Gastrocnemius medialis (tissue), 4 donors: ENCODE measurements around the gene SLC7A14. TPM values are rescaled to one million over a fixed set of nuclear protein-coding genes. Genes with fewer than 3 reads are reported as not detected.

ENCODE experiments used
- ATAC-seq, 2 donors: fragments of 150-250 bp; one replicate each; pipeline ENCODE4 v1.9.1; 2016
- DNase-seq, 2 donors: peaks; one replicate each; pipeline ENCODE4 v3.0.0-alpha.2; 2019
- H3K27ac ChIP-seq, 4 donors: fragments of 200-600 bp; sonication (generic); 1 replicate in 1 of 4; 2 replicates in 3 of 4; pipeline ENCODE4 v1.5.1; 2016 to 2018; ENCODE audit warnings: mild to moderate bottlenecking in 2 of 4, moderate library complexity in 1 of 4
- H3K27me3 ChIP-seq, 3 donors: fragments of 200-600 bp; sonication (generic) in 2 of 3; 1 replicate in 1 of 3; 2 replicates in 2 of 3; pipeline versions ENCODE4 v1.5.1 to v1.6.0; 2016 to 2019; ENCODE audit warnings: mild to moderate bottlenecking in 1 of 3, moderate library complexity in 1 of 3
- H3K36me3 ChIP-seq, 2 donors: fragments of 200-600 bp; sonication (generic) in 1 of 2; one replicate each; pipeline ENCODE4 v1.5.1; 2017 to 2018
- H3K4me1 ChIP-seq, 2 donors: fragments of 200-600 bp; sonication (generic) in 1 of 2; one replicate each; pipeline ENCODE4 v1.5.1; 2016 to 2017; ENCODE audit warnings: mild to moderate bottlenecking in 2 of 2
- H3K4me3 ChIP-seq, 4 donors: fragments of 200-600 bp; sonication (generic) in 3 of 4; 1 replicate in 1 of 4; 2 replicates in 3 of 4; pipeline ENCODE4 v1.5.1; 2016 to 2019; ENCODE audit warnings: mild to moderate bottlenecking in 2 of 4
- H3K9me3 ChIP-seq, 3 donors: fragments of 200-600 bp; sonication (generic) in 2 of 3; 1 replicate in 1 of 3; 2 replicates in 2 of 3; pipeline ENCODE4 v1.5.1; 2016 to 2019
- POLR2A ChIP-seq, 2 donors: fragments of 450-650 bp; IDR thresholded peaks; one replicate each; pipeline ENCODE4 v1.6.1; 2017; ENCODE audit warnings: antibody characterized with exemption in 2 of 2, mild to moderate bottlenecking in 2 of 2, moderate library complexity in 2 of 2
- in situ Hi-C, 4 donors: fragments of 200-750 bp; cut with MboI; loops; one replicate each; pipeline versions ENCODE4 v1.15.0 to v1.8.0; 2017; ENCODE audit warnings: low sequenced_read_pairs in 4 of 4
- intact Hi-C: fragments of 100-400 bp; cut with DNase I; formaldehyde crosslinking; loops from one replicate; pipeline ENCODE4 v1.15.1; 2023; ENCODE audit warnings: low total_unique reads
- total RNA-seq, 4 donors: library from RNA; depleted of rRNA; stranded (reverse); fragments of >200 nt; gene quantifications; one replicate each; pipeline versions ENCODE4 v1.1.0 to v1.2.3, GENCODE V29; 2016
- TF ChIP-seq, protein P1 (sequence below), 5 experiments: fragments of 450-650 bp in 3 of 5; fragments of 200-600 bp in 2 of 5; sonication (generic) in 2 of 5; IDR thresholded peaks in 4 of 5; conservative IDR thresholded peaks in 1 of 5; 1 replicate in 4 of 5; 2 replicates in 1 of 5; pipeline ENCODE4 v1.5.1; 2016 to 2019; ENCODE audit warnings: antibody characterized with exemption in 5 of 5, mild to moderate bottlenecking in 3 of 5, moderate library complexity in 3 of 5

Gene SLC7A14
- total RNA-seq, 4 donors from 2014 or later = 0.02 TPM; not detected in 3

DNA sequence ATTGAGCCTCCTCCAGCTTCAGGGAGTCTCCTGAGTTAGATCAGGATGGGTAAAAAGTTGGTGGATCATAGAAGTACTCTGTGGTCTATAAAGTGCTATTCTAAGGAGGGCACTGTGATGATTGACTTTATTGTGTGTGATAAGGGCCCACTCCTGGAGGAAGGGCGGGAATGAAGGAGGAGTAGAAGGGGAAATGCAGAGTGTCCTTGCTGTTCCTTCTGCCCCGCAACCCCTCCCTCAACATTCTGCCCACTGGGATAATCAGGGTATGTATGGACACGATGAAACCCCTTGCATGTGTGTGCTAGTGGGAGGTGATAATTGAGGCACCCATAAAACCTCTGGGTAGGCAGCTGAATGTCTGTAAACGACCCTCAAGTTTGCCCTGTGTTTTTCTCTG, 101.0 kb downstream of the SLC7A14 start:
- H3K27me3 ChIP-seq = no peaks in the 10 kb centered on the region
- H3K4me3 ChIP-seq = no peak overlapping the region
- intact Hi-C loops (loop anchor here (5.0 kb wide), 1 partner anchor 47 kb away; no protein-coding TSS in a partner anchor), in situ Hi-C loops (no loop called here)
- H3K4me1 ChIP-seq = no peaks in the 10 kb centered on the region
- no peaks in the 10 kb centered on the region for H3K9me3 ChIP-seq
- no peaks in the 10 kb centered on the region for H3K36me3 ChIP-seq
- no peak overlapping the region for H3K27ac ChIP-seq
- ATAC-seq (no peak), DNase-seq (no peak)
- TF ChIP-seq, protein P1, sequence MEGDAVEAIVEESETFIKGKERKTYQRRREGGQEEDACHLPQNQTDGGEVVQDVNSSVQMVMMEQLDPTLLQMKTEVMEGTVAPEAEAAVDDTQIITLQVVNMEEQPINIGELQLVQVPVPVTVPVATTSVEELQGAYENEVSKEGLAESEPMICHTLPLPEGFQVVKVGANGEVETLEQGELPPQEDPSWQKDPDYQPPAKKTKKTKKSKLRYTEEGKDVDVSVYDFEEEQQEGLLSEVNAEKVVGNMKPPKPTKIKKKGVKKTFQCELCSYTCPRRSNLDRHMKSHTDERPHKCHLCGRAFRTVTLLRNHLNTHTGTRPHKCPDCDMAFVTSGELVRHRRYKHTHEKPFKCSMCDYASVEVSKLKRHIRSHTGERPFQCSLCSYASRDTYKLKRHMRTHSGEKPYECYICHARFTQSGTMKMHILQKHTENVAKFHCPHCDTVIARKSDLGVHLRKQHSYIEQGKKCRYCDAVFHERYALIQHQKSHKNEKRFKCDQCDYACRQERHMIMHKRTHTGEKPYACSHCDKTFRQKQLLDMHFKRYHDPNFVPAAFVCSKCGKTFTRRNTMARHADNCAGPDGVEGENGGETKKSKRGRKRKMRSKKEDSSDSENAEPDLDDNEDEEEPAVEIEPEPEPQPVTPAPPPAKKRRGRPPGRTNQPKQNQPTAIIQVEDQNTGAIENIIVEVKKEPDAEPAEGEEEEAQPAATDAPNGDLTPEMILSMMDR (IDR thresholded peaks at IDR 0.05 in 4 of 5, conservative IDR thresholded peaks at IDR 0.05 in 1 of 5) = no peak
- no peak for TF ChIP-seq POLR2A (IDR thresholded peaks at IDR 0.05)

DNA sequence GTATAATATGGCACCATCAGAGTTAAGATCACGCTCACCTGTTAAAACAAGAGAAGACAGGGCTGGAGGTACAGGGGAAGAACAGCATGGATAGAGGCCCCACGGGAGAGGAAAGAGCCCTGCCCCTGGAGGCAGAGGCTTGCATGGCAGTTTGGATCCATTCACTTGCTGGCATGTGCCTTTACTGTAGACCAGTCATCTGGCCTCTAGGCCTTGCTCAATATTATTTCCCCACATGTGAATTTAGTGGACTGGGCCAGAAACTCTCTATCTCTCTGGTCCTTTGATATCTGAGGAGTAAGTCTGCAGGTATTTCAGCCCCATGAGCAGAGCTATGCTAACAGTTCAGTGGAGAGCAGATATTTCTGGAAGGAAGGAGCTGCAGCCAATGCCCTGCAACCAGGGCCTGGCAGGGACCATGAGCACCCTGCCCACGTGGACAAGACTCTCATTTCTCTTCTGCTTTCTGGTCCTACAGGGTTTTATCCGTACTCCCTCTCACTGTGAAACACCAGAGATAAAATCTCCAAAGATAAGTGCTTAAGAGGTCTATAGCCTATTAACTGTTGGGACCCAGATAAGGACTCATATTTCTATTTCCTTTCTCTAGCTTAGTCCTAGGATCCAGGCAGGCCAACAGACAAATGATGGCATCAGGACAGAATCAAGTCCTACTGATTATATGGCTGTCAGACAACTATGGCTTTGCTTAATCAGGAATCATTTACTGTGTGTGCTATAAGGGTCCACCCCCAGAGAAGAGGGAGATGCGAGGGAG, 102.2 kb downstream of the SLC7A14 start:
- Histone ChIP-seq H3K4me3 (no peak overlapping the region), H3K27me3 (no peaks in the 10 kb centered on the region), H3K27ac (no peak overlapping the region), H3K36me3 (no peaks in the 10 kb centered on the region), H3K9me3 (no peaks in the 10 kb centered on the region), H3K4me1 (no peaks in the 10 kb centered on the region)
- no peak for TF ChIP-seq POLR2A (IDR thresholded peaks at IDR 0.05)
- TF ChIP-seq, protein P1 (IDR thresholded peaks at IDR 0.05 in 4 of 5, conservative IDR thresholded peaks at IDR 0.05 in 1 of 5) = no peak
- intact Hi-C loops (no loop called here), in situ Hi-C loops (no loop called here)
- ATAC-seq (no peak), DNase-seq (no peak)

DNA sequence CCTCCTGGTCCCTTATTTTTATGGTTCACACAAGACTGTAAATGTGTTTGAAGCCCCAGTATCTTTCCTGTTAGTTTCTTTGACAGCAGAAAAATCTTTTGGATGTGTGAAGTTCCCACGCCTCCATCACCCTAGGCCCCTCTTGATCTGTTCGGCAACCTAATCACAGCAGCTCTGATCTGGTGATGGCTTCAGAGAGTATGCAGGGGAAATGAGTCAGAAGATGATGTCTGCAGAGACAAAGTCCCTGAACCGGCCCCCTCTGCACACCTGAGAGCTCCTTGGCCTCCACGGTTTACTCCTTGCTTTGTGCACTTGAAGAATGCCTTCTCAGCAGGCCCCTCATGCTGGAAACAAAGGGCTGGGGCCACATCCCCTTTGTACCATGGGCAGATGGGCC, 103.7 kb downstream of the SLC7A14 start:
- no peak for ATAC-seq
- in situ Hi-C loops (no loop called here), intact Hi-C loops (no loop called here)
- Histone ChIP-seq H3K4me1 (no peaks in the 10 kb centered on the region), H3K27me3 (no peaks in the 10 kb centered on the region), H3K36me3 (no peaks in the 10 kb centered on the region), H3K4me3 (no peak overlapping the region), H3K9me3 (no peaks in the 10 kb centered on the region), H3K27ac (no peak overlapping the region)
- no peak for DNase-seq
- TF ChIP-seq, protein P1 (IDR thresholded peaks at IDR 0.05 in 4 of 5, conservative IDR thresholded peaks at IDR 0.05 in 1 of 5) = no peak
- TF ChIP-seq POLR2A (IDR thresholded peaks at IDR 0.05) = no peak

DNA sequence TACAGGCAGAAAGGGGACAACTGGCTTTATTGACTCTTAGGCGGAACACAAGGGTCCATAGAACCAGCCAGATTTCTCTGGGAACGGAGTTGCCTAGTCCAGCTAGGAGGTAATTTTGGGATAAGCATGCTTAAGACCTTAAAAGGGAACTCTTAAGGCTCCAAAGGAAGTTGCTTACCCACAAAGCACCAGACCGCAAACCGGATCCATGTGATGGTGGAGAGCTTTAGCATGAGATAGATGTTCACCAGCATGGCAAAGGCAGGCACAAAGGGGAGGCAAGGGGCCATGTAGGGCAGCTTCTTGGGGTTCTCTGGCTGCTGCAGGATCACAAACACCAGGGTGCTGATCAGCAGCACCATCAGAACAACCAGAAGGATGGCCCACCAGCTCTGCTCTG, 105.8 kb downstream of the SLC7A14 start:
- Histone ChIP-seq H3K36me3 (no peaks in the 10 kb centered on the region), H3K27ac (no peak overlapping the region)

More for the DNA sequence above, 105.8 kb downstream of the SLC7A14 start:
- DNase-seq (no peak), ATAC-seq (no peak)
- in situ Hi-C loops = no loop called here
- intact Hi-C loops = no loop called here
- no peak overlapping the region for H3K4me3 ChIP-seq
- H3K9me3 ChIP-seq = no peaks in the 10 kb centered on the region
- H3K27me3 ChIP-seq = no peaks in the 10 kb centered on the region
- no peaks in the 10 kb centered on the region for H3K4me1 ChIP-seq
- TF ChIP-seq POLR2A (IDR thresholded peaks at IDR 0.05) = no peak
- TF ChIP-seq, protein P1 (IDR thresholded peaks at IDR 0.05 in 4 of 5, conservative IDR thresholded peaks at IDR 0.05 in 1 of 5) = no peak
